ENCODE results near the gene DLX6. TPM values are rescaled to one million over a fixed set of nuclear protein-coding genes. Genes with fewer than 3 reads are reported as not detected.

The DLX6 gene
- total RNA-seq, 1 experiment from 2014 or later: not detected

- DNase-seq (ENCODE audit: low read depth, low spot score) (no peak), ATAC-seq (no peak)
- H3K9me2 ChIP-seq (ENCODE audit: insufficient read depth): no peaks in the 10 kb centered on the region
- H3K79me2 ChIP-seq (ENCODE audit: insufficient read depth, low read length): no peaks in the 10 kb centered on the region
- no peak overlapping the region for H2AFZ ChIP-seq (ENCODE audit: low read depth, low read length, poor library complexity, severe bottlenecking)
- H3K4me2 ChIP-seq (ENCODE audit: low read length): no peak overlapping the region
- no TSS peak for BruUV-seq (replicated peaks)
- H4K20me1 ChIP-seq (ENCODE audit: insufficient read depth): no peaks in the 10 kb centered on the region
- no peaks in the 10 kb centered on the region for H3K9me3 ChIP-seq (ENCODE audit: control insufficient read depth in 1 of 2, insufficient read depth in 1 of 2, low read depth in 1 of 2, low read length in 2 of 2)
- H3K36me3 ChIP-seq (ENCODE audit: control insufficient read depth in 1 of 2, insufficient read depth in 2 of 2, low read length in 2 of 2): no peaks in the 10 kb centered on the region
- ChIA-PET RAD21 (ENCODE audit: low non-redundant PET in 1 of 2, low total read pairs in 2 of 2, uncharacterized antibody in 2 of 2, unreplicated experiment in 2 of 2) (no interaction called here), POLR2A (no interaction called here), CTCF (no interaction called here)
- H3K27me3 ChIP-seq (ENCODE audit: insufficient read depth, low read length): peaks cover 56% of the 10 kb centered on the region
- intact Hi-C loops (cut with micrococcal nuclease): no loop called here
- H3K9ac ChIP-seq (ENCODE audit: low read length): no peak overlapping the region
- no peaks in the 10 kb centered on the region for H3K4me1 ChIP-seq (ENCODE audit: control insufficient read depth in 1 of 2, insufficient read depth in 2 of 2, low read length in 2 of 2)
- H3K4me3 ChIP-seq (replicated peaks in 1 of 2; ENCODE audit: low read depth in 1 of 2, low read length in 2 of 2): no peak overlapping the region
- TF ChIP-seq SP1 (IDR thresholded peaks at IDR 0.05; ENCODE audit: low read depth): no peak
- no peak for TF ChIP-seq SRF (IDR thresholded peaks at IDR 0.05; ENCODE audit: low read depth)
- no peak for TF ChIP-seq POLR2A (IDR thresholded peaks at IDR 0.05; ENCODE audit: borderline replicate concordance, extremely low read depth, insufficient read depth, insufficient read length)
- TF ChIP-seq YY1 (IDR thresholded peaks at IDR 0.05; ENCODE audit: extremely low read depth, insufficient replicate concordance, low read depth, low read length): no peak
- TF ChIP-seq SIN3A (IDR thresholded peaks at IDR 0.05; ENCODE audit: low read depth): no peak
- TF ChIP-seq FOSL1 (IDR thresholded peaks at IDR 0.05; ENCODE audit: low read depth): no peak
- no peak for TF ChIP-seq CTCF (IDR thresholded peaks at IDR 0.05 in 2 of 3, conservative IDR thresholded peaks at IDR 0.05 in 1 of 3; ENCODE audit: borderline replicate concordance in 1 of 3, insufficient read depth in 1 of 3, low read depth in 2 of 3, low read length in 2 of 3)
- H3K27ac ChIP-seq (ENCODE audit: low read depth, low read length): no peak overlapping the region
These were observed 4.7 kb downstream of the DLX6 start for GRCh38 chr7:97009753-97010732.
